SJSA1 (cell line): ENCODE data around the gene ARFGAP2. TPM values are rescaled to one million over a fixed set of nuclear protein-coding genes. Genes with fewer than 3 reads are reported as not detected.
A peak's percentile ranks its signal among the peaks of the same experiment; 100 is the strongest.

Source experiments
- DNase-seq, 2 experiments: peaks; one replicate each; pipeline ENCODE4 v3.0.0-alpha.2; 2015 to 2020; ENCODE audit warnings: low spot score in 2 of 2, low read depth in 1 of 2
- H3K27ac ChIP-seq: fragments of 250-450 bp; sonication (Bioruptor Pico); 2 replicates; pipeline ENCODE4 v1.5.1; 2020; ENCODE audit warnings: mild to moderate bottlenecking, moderate library complexity
- H3K27me3 ChIP-seq: fragments of 250-450 bp; sonication (Bioruptor Pico); replicated peaks from 2 replicates; pipeline ENCODE4 v1.5.1; 2020; ENCODE audit warnings: mild to moderate bottlenecking, moderate library complexity
- H3K36me3 ChIP-seq: fragments of 250-450 bp; sonication (Bioruptor Pico); 2 replicates; pipeline ENCODE4 v1.5.1; 2020; ENCODE audit warnings: mild to moderate bottlenecking
- H3K4me1 ChIP-seq: fragments of 250-450 bp; sonication (Bioruptor Pico); replicated peaks from 2 replicates; pipeline ENCODE4 v1.6.1; 2021; ENCODE audit warnings: mild to moderate bottlenecking
- H3K4me3 ChIP-seq: fragments of 250-450 bp; sonication (Bioruptor Pico); 2 replicates; pipeline ENCODE4 v1.5.1; 2020; ENCODE audit warnings: mild to moderate bottlenecking
- H3K9me3 ChIP-seq: fragments of 250-450 bp; sonication (Bioruptor Pico); replicated peaks from 2 replicates; pipeline ENCODE4 v1.5.1; 2020; ENCODE audit warnings: mild to moderate bottlenecking
- total RNA-seq: library from RNA; depleted of rRNA; stranded (reverse); fragments of >200 nt; shearing (Covaris generic); gene quantifications from 2 replicates; pipeline ENCODE4 v1.2.3, GENCODE V29; 2014

ARFGAP2 gene
- total RNA-seq, 1 experiment from 2014 or later: 134 TPM

GRCh38 chr11:47172740-47173336 lies 3.8 kb downstream of the ARFGAP2 start:
- Histone ChIP-seq H3K9me3 (no peaks in the 10 kb centered on the region), H3K4me1 (peaks cover 13% of the 10 kb centered on the region), H3K4me3 (no peak overlapping the region), H3K27ac (no peak overlapping the region), H3K36me3 (peaks cover 80% of the 10 kb centered on the region), H3K27me3 (no peaks in the 10 kb centered on the region)
- no peak for DNase-seq

- DNase-seq: no peak
- no peaks in the 10 kb centered on the region for H3K27me3 ChIP-seq
- H3K27ac ChIP-seq: no peak overlapping the region
- H3K9me3 ChIP-seq: no peaks in the 10 kb centered on the region
- H3K36me3 ChIP-seq: peaks cover 90% of the 10 kb centered on the region
- H3K4me1 ChIP-seq: peaks cover 8% of the 10 kb centered on the region
- no peak overlapping the region for H3K4me3 ChIP-seq
Measured at GRCh38 chr11:47171856-47172255, 4.8 kb downstream of the ARFGAP2 start.

GRCh38 chr11:47171061-47171838 lies 5.4 kb downstream of the ARFGAP2 start:
- peaks cover 8% of the 10 kb centered on the region for H3K4me1 ChIP-seq
- H3K4me3 ChIP-seq: no peak overlapping the region
- no peak for DNase-seq
- no peak overlapping the region for H3K27ac ChIP-seq
- no peaks in the 10 kb centered on the region for H3K9me3 ChIP-seq
- peaks cover 92% of the 10 kb centered on the region for H3K36me3 ChIP-seq
- H3K27me3 ChIP-seq: no peaks in the 10 kb centered on the region

- Histone ChIP-seq H3K4me3 (no peak overlapping the region), H3K27ac (no peak overlapping the region), H3K4me1 (no peaks in the 10 kb centered on the region), H3K27me3 (no peaks in the 10 kb centered on the region), H3K36me3 (peaks cover 92% of the 10 kb centered on the region), H3K9me3 (no peaks in the 10 kb centered on the region)
- DNase-seq: no peak
Measured at GRCh38 chr11:47166368-47166767, 10.3 kb downstream of the ARFGAP2 start.

- Histone ChIP-seq H3K36me3 (peaks cover 90% of the 10 kb centered on the region), H3K27ac (no peak overlapping the region), H3K4me1 (no peaks in the 10 kb centered on the region), H3K4me3 (no peak overlapping the region), H3K9me3 (no peaks in the 10 kb centered on the region), H3K27me3 (no peaks in the 10 kb centered on the region)
- DNase-seq: no peak
Measured at GRCh38 chr11:47165253-47165840, 11.3 kb downstream of the ARFGAP2 start.

- Histone ChIP-seq H3K4me3 (no peak overlapping the region), H3K36me3 (peaks cover 82% of the 10 kb centered on the region), H3K27ac (no peak overlapping the region), H3K4me1 (no peaks in the 10 kb centered on the region), H3K27me3 (no peaks in the 10 kb centered on the region), H3K9me3 (no peaks in the 10 kb centered on the region)
- DNase-seq: no peak
Measured at GRCh38 chr11:47164321-47164720, 12.4 kb downstream of the ARFGAP2 start.

- Histone ChIP-seq H3K27ac (no peak overlapping the region), H3K36me3 (peaks cover 78% of the 10 kb centered on the region)
Measured at GRCh38 chr11:47163898-47164297, 12.8 kb downstream of the ARFGAP2 start.

GRCh38 chr11:47163193-47163592 lies 13.5 kb downstream of the ARFGAP2 start:
- H3K27ac ChIP-seq: no peak overlapping the region
- no peaks in the 10 kb centered on the region for H3K27me3 ChIP-seq
- no peak overlapping the region for H3K4me3 ChIP-seq
- H3K36me3 ChIP-seq: peaks cover 74% of the 10 kb centered on the region
- no peaks in the 10 kb centered on the region for H3K4me1 ChIP-seq
- DNase-seq: no peak
- no peaks in the 10 kb centered on the region for H3K9me3 ChIP-seq

More at GRCh38 chr11:47163898-47164297, 12.8 kb downstream of the ARFGAP2 start:
- no peak for DNase-seq
- H3K9me3 ChIP-seq: no peaks in the 10 kb centered on the region
- no peaks in the 10 kb centered on the region for H3K4me1 ChIP-seq
- no peaks in the 10 kb centered on the region for H3K27me3 ChIP-seq
- no peak overlapping the region for H3K4me3 ChIP-seq

GRCh38 chr11:47162426-47162825 lies 14.3 kb downstream of the ARFGAP2 start:
- H3K4me1 ChIP-seq: no peaks in the 10 kb centered on the region
- DNase-seq: no peak
- no peaks in the 10 kb centered on the region for H3K9me3 ChIP-seq
- no peaks in the 10 kb centered on the region for H3K27me3 ChIP-seq
- no peak overlapping the region for H3K27ac ChIP-seq
- peaks cover 66% of the 10 kb centered on the region for H3K36me3 ChIP-seq
- no peak overlapping the region for H3K4me3 ChIP-seq

GRCh38 chr11:47161890-47162289 lies 14.8 kb downstream of the ARFGAP2 start:
- Histone ChIP-seq H3K9me3 (no peaks in the 10 kb centered on the region), H3K27me3 (no peaks in the 10 kb centered on the region), H3K36me3 (peaks cover 62% of the 10 kb centered on the region), H3K27ac (no peak overlapping the region), H3K4me3 (no peak overlapping the region), H3K4me1 (no peaks in the 10 kb centered on the region)
- DNase-seq: no peak

- Histone ChIP-seq H3K4me1 (peaks cover 4% of the 10 kb centered on the region; the same call in 1 of the 2 replicates), H3K9me3 (no peaks in the 10 kb centered on the region), H3K27me3 (no peaks in the 10 kb centered on the region), H3K4me3 (no peak overlapping the region), H3K36me3 (peaks cover 58% of the 10 kb centered on the region), H3K27ac (no peak overlapping the region)
- peak; percentile 54 to 69 for DNase-seq
Measured at GRCh38 chr11:47161134-47161854, 15.4 kb downstream of the ARFGAP2 start.

- Histone ChIP-seq H3K36me3 (peaks cover 52% of the 10 kb centered on the region), H3K27me3 (no peaks in the 10 kb centered on the region), H3K9me3 (no peaks in the 10 kb centered on the region), H3K4me3 (no peak overlapping the region), H3K4me1 (peaks cover 7% of the 10 kb centered on the region; the same call in 1 of the 2 replicates), H3K27ac (no peak overlapping the region)
- peak in 1 of 2 experiments; percentile 24 for DNase-seq
Measured at GRCh38 chr11:47160753-47161133, 15.9 kb downstream of the ARFGAP2 start.

GRCh38 chr11:47158242-47158641 lies 18.4 kb downstream of the ARFGAP2 start:
- Histone ChIP-seq H3K27me3 (no peaks in the 10 kb centered on the region), H3K27ac (no peak overlapping the region), H3K9me3 (no peaks in the 10 kb centered on the region), H3K36me3 (peaks cover 28% of the 10 kb centered on the region), H3K4me1 (peaks cover 7% of the 10 kb centered on the region; the same call in 1 of the 2 replicates), H3K4me3 (no peak overlapping the region)
- no peak for DNase-seq
